Measurements from ENCODE around the gene LDLRAD2. TPM values are rescaled to one million over a fixed set of nuclear protein-coding genes. Genes with fewer than 3 reads are reported as not detected.

The LDLRAD2 gene
- total RNA-seq, 2 donors from 2014 or later, result 0.32 to 1.6 TPM

DNA sequence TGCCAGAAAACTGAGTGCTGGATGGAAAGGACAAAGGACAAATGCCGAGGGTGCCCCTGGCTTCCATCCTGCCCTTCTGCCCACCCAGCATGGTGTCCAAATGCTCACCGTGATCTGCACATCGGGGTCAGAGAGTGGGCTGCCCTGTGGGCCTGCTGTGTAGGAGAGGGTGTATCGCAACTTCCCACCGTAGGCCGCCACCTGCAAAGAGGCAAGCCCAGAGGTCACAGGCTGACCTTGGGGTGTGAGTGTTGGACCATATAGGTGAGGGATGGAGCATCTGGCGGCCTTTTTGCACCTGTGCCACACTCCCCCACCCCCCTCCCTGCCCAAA lies 53.5 kb downstream of the LDLRAD2 start:
- H3K27me3 ChIP-seq (replicated peaks; ENCODE audit: insufficient read depth), result no peaks in the 10 kb centered on the region
- no peak overlapping the region for H3K27ac ChIP-seq
- H3K4me3 ChIP-seq, result no peak overlapping the region
- H3K9me3 ChIP-seq, result no peaks in the 10 kb centered on the region
- TF ChIP-seq, protein P1, sequence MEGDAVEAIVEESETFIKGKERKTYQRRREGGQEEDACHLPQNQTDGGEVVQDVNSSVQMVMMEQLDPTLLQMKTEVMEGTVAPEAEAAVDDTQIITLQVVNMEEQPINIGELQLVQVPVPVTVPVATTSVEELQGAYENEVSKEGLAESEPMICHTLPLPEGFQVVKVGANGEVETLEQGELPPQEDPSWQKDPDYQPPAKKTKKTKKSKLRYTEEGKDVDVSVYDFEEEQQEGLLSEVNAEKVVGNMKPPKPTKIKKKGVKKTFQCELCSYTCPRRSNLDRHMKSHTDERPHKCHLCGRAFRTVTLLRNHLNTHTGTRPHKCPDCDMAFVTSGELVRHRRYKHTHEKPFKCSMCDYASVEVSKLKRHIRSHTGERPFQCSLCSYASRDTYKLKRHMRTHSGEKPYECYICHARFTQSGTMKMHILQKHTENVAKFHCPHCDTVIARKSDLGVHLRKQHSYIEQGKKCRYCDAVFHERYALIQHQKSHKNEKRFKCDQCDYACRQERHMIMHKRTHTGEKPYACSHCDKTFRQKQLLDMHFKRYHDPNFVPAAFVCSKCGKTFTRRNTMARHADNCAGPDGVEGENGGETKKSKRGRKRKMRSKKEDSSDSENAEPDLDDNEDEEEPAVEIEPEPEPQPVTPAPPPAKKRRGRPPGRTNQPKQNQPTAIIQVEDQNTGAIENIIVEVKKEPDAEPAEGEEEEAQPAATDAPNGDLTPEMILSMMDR (IDR thresholded peaks at IDR 0.05), result no peak
- TF ChIP-seq POLR2A (IDR thresholded peaks at IDR 0.05), result no peak
- TF ChIP-seq POLR2AphosphoS5 (IDR thresholded peaks at IDR 0.05), result no peak
- no peak for DNase-seq (ENCODE audit: low spot score)
- intact Hi-C loops (cut with DNase I), result no loop called here
- WGBS, result 85% methylated on average over 7 of the region's 7 CpGs
- peaks cover 0 to 8% of the 10 kb centered on the region in 2 donors for H3K36me3 ChIP-seq
- peaks cover 8% of the 10 kb centered on the region for H3K4me1 ChIP-seq (replicated peaks)

DNA sequence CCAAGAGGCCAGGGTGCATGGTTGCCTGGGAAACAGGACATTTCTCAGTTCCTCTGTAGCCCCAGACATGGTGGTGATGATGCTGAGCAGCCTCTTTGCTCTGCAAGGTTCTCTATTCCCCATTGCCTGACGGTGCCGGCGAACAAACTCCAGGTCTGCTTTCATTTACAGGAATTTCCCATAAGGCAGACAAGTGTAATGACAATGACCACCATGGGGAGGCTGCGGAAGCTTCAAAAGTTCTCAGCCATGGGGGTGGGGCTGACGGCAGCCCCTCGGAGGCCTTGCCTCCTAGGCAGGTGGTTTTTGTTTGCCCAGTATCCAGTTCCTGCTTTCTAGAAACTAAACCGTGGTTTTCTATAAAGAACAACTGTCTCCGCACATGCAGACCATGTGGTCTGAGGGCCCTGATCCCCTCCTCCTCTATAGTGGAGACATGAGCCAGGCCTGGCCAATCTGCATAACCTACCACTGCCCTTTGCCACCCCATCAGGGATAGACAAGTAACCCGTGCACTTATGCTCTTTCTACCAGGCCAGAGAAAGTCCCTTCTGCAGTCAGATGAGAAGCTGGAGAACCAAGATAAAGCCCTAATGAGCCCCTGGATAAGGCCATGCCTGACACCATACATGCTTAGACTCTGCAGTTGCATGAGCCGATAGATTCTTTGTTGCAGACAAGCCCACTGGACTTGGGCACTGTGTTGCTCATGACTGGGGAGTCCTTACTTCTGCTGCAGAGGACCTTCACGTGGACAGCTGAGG lies 54.1 kb downstream of the LDLRAD2 start:
- no peak overlapping the region for H3K4me3 ChIP-seq
- intact Hi-C loops (cut with DNase I), result no loop called here
- WGBS, result 56% methylated on average over 11 of the region's 11 CpGs
- no peaks in the 10 kb centered on the region for H3K27me3 ChIP-seq (replicated peaks; ENCODE audit: insufficient read depth)
- H3K9me3 ChIP-seq, result no peaks in the 10 kb centered on the region
- H3K36me3 ChIP-seq, result peaks cover 0 to 8% of the 10 kb centered on the region in 2 donors
- peaks cover 8% of the 10 kb centered on the region for H3K4me1 ChIP-seq (replicated peaks)
- no peak for DNase-seq (ENCODE audit: low spot score)
- H3K27ac ChIP-seq, result no peak overlapping the region
- no peak for TF ChIP-seq POLR2A (IDR thresholded peaks at IDR 0.05)
- TF ChIP-seq, protein P1 (IDR thresholded peaks at IDR 0.05), result no peak
- no peak for TF ChIP-seq POLR2AphosphoS5 (IDR thresholded peaks at IDR 0.05)

DNA sequence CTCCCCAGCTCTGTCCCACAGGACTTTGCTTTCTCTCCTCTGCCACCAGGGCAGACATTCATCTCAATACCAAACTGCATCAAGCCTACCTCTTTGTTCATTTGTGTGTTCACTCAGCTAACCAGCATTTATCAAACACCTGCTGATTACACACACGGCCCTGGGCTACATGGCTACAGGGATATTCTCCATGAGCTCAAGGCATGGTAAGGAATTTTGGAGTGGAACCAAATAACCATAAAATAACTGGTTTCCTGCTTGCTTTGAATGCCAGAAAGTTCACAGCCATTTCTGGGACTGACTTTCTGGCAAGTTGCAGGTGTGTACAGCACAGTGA lies 54.6 kb downstream of the LDLRAD2 start:
- no peak overlapping the region for H3K27ac ChIP-seq
- intact Hi-C loops (cut with DNase I), result no loop called here

DNA sequence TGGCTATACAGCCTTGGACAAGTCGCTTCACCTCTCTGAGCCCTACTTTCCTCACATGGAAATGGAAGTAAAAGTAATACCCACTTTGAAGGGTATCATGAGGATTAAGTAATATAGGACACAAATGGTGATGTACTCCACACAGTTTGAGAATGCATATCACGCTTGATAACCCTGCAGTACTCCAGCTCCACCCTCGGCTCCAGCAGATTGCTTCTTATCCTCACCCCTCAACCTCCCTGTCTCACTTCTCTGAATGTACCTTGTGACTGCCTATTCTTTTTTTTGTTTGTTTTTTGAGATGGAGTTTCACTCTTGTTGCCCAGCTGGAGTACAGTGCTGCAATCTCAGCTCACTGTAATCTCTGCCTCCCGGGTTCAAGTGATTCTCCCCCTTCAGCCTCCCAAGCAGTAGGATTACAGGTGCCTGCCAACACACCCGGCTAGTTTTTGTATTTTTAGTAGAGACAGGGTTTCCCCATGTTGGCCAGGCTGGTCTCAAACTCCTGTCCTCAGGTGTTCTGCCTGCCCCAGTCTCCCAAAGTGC lies 55.5 kb downstream of the LDLRAD2 start:
- Histone ChIP-seq H3K4me1 (replicated peaks) (peaks cover 8% of the 10 kb centered on the region), H3K27ac (no peak overlapping the region), H3K4me3 (no peak overlapping the region), H3K36me3 (no peaks in the 10 kb centered on the region), H3K9me3 (no peaks in the 10 kb centered on the region), H3K27me3 (replicated peaks; ENCODE audit: insufficient read depth) (no peaks in the 10 kb centered on the region)
- TF ChIP-seq, protein P1 (IDR thresholded peaks at IDR 0.05), result no peak
- TF ChIP-seq POLR2A (IDR thresholded peaks at IDR 0.05) (no peak), POLR2AphosphoS5 (IDR thresholded peaks at IDR 0.05) (no peak)
- intact Hi-C loops (cut with DNase I), result no loop called here
- no peak for DNase-seq (ENCODE audit: low spot score)
- WGBS, result 68% methylated on average over 5 of the region's 5 CpGs

More for the DNA sequence above, 54.6 kb downstream of the LDLRAD2 start:
- no peak for DNase-seq (ENCODE audit: low spot score)
- peaks cover 0 to 4% of the 10 kb centered on the region in 2 donors for H3K36me3 ChIP-seq
- no peak for TF ChIP-seq POLR2AphosphoS5 (IDR thresholded peaks at IDR 0.05)
- H3K4me3 ChIP-seq, result no peak overlapping the region
- peaks cover 8% of the 10 kb centered on the region for H3K4me1 ChIP-seq (replicated peaks)
- H3K9me3 ChIP-seq, result no peaks in the 10 kb centered on the region
- H3K27me3 ChIP-seq (replicated peaks; ENCODE audit: insufficient read depth), result no peaks in the 10 kb centered on the region
- 39% methylated on average over 1 of the region's 1 CpG for WGBS

DNA sequence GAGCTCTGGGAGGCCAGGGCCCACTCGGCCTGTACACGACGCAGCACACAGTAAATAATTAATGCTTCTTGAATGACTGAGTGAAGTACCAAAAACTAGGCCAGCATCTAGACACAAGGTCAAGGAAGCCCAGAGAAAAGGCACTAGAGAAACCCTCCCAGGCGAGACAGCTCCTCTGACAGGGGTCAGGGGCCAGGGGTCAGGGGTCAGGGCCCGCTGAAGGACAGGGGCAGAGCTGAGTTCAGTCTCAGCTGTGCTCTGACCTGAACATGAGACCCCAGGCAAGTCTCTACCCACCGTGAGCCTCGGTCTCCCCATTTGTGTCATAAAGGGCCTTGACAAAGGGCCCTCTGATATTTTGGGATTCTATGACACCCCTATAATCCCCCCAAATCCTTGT lies 56.4 kb downstream of the LDLRAD2 start:
- WGBS, result 86% methylated on average over 7 of the region's 7 CpGs
- H3K27ac ChIP-seq, result no peak overlapping the region
- no peaks in the 10 kb centered on the region for H3K27me3 ChIP-seq (replicated peaks; ENCODE audit: insufficient read depth)
- intact Hi-C loops (cut with DNase I), result no loop called here
- H3K9me3 ChIP-seq, result no peaks in the 10 kb centered on the region
- TF ChIP-seq POLR2A (IDR thresholded peaks at IDR 0.05) (no peak), POLR2AphosphoS5 (IDR thresholded peaks at IDR 0.05) (no peak)
- TF ChIP-seq, protein P1 (IDR thresholded peaks at IDR 0.05), result no peak
- no peak for DNase-seq (ENCODE audit: low spot score)
- H3K36me3 ChIP-seq, result peaks cover 0 to 5% of the 10 kb centered on the region in 2 donors
- H3K4me1 ChIP-seq (replicated peaks), result peaks cover 8% of the 10 kb centered on the region
- H3K4me3 ChIP-seq, result no peak overlapping the region
